Measurements from ENCODE around the gene FER.

DNA sequence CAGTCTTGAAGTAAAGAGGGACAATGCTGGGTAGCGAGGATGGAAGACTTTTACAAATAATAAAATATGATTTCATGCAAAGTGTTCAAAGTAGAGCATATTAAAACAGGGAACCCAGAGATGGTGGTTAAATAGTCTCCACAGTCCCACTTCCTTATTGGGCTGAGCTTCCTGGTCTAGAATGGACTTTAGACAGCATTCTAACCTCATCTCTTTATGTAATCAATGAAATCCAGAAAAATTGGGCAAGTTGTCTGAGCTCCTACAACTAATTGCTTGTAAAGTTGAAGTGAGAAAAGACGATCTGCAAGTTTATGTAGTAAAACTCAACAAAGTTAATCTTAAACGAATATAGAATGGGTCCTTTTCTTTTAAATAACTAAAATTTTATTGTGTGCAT is 333.2 kb downstream of the FER start:
- TF ChIP-seq, protein P1, sequence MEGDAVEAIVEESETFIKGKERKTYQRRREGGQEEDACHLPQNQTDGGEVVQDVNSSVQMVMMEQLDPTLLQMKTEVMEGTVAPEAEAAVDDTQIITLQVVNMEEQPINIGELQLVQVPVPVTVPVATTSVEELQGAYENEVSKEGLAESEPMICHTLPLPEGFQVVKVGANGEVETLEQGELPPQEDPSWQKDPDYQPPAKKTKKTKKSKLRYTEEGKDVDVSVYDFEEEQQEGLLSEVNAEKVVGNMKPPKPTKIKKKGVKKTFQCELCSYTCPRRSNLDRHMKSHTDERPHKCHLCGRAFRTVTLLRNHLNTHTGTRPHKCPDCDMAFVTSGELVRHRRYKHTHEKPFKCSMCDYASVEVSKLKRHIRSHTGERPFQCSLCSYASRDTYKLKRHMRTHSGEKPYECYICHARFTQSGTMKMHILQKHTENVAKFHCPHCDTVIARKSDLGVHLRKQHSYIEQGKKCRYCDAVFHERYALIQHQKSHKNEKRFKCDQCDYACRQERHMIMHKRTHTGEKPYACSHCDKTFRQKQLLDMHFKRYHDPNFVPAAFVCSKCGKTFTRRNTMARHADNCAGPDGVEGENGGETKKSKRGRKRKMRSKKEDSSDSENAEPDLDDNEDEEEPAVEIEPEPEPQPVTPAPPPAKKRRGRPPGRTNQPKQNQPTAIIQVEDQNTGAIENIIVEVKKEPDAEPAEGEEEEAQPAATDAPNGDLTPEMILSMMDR (IDR thresholded peaks at IDR 0.05; ENCODE audit: insufficient read depth, low read length) = no peak
- TF ChIP-seq POLR2AphosphoS5 (IDR thresholded peaks at IDR 0.05; ENCODE audit: low read depth) = no peak

Measured in HL-60 (cell line).